Endothelial cell of umbilical vein (primary cell): Measurements from ENCODE around the gene RRAGD. TPM values are rescaled to one million over a fixed set of nuclear protein-coding genes. Genes with fewer than 3 reads are reported as not detected.

ENCODE experiments used
- BruUV-seq: library from RNA; stranded (reverse); fragments of 400-500 nt; replicated peaks from 2 replicates; lab custom pipeline; 2021; lab: Mats Ljungman, UMichigan
- CTCF ChIA-PET: fragments of 300-600, 350-600 bp; sonication (Branson Sonifier 250); formaldehyde crosslinking; loops from one replicate; lab custom pipeline; 2021; ENCODE audit warnings: antibody characterized with exemption, inconsistent platforms; lab: Charles Lee
- POLR2A ChIA-PET: fragments of 300-600, 350-600 bp; sonication (Branson Sonifier 250); formaldehyde crosslinking; loops from one replicate; lab custom pipeline; 2021; ENCODE audit warnings: antibody characterized with exemption, inconsistent platforms; lab: Charles Lee
- DNase-seq: peaks from one replicate; pipeline ENCODE4 v3.0.0-alpha.2; 2011; ENCODE audit warnings: low read depth, low spot score
- FAIRE-seq: peaks from 2 replicates; lab custom pipeline; 2011; peaks lifted over from hg19 to GRCh38; lab: Jason Lieb, UNC
- H2AFZ ChIP-seq: 2 replicates; pipeline ENCODE4 v1.6.0; 2012; ENCODE audit warnings: low read depth, low read length, control low read depth, inconsistent platforms
- H3K27ac ChIP-seq: 2 replicates; pipeline ENCODE4 v1.5.1; 2011; ENCODE audit warnings: low read depth, mild to moderate bottlenecking, control low read depth, low read length, moderate library complexity; ENCODE audit not compliant: insufficient read depth
- H3K27me3 ChIP-seq, 2 experiments: 2 replicates each; pipeline versions ENCODE4 v1.6.0 to v1.6.1; 2011; ENCODE audit warnings: low read length in 2 of 2, mixed read lengths in 1 of 2; ENCODE audit not compliant: control insufficient read depth in 2 of 2, insufficient read depth in 2 of 2
- H3K36me3 ChIP-seq, 2 experiments: 2 replicates in 1 of 2; 3 replicates in 1 of 2; pipeline ENCODE4 v1.5.1; 2011; ENCODE audit warnings: low read length in 2 of 2, mild to moderate bottlenecking in 1 of 2, moderate library complexity in 1 of 2; ENCODE audit not compliant: control insufficient read depth in 2 of 2, insufficient read depth in 2 of 2; ENCODE audit errors: extremely low read depth in 1 of 2
- H3K4me1 ChIP-seq: 3 replicates; pipeline ENCODE4 v1.5.1; 2011; ENCODE audit warnings: mild to moderate bottlenecking, low read length; ENCODE audit not compliant: control insufficient read depth, insufficient read depth; ENCODE audit errors: extremely low read depth
- H3K4me2 ChIP-seq: 2 replicates; pipeline ENCODE4 v1.6.1; 2011; ENCODE audit warnings: low read length, control low read depth, mixed read lengths; ENCODE audit not compliant: insufficient read depth
- H3K4me3 ChIP-seq, 3 experiments: fragments of 200-600 bp in 1 of 3; sonication (generic), shearing (Covaris generic) in 1 of 3; replicated peaks in 1 of 3; 2 replicates each; pipeline ENCODE4 v1.5.1; 2011 to 2016; ENCODE audit warnings: control low read depth in 3 of 3, low read length in 3 of 3, mild to moderate bottlenecking in 2 of 3, inconsistent platforms in 1 of 3, low read depth in 1 of 3, moderate library complexity in 1 of 3; ENCODE audit not compliant: insufficient read depth in 1 of 3
- H3K79me2 ChIP-seq: 2 replicates; pipeline ENCODE4 v1.6.0; 2012; ENCODE audit warnings: low read length, inconsistent platforms; ENCODE audit not compliant: control insufficient read depth, insufficient read depth
- H3K9ac ChIP-seq: replicated peaks from 2 replicates; pipeline ENCODE3; 2011; ENCODE audit warnings: low read length, control low read depth; ENCODE audit not compliant: insufficient read depth; ENCODE audit errors: extremely low read depth
- H3K9me1 ChIP-seq: replicated peaks from 3 replicates; pipeline ENCODE4 v1.6.0; 2011; ENCODE audit warnings: mild to moderate bottlenecking, low read length; ENCODE audit not compliant: control insufficient read depth, insufficient read depth; ENCODE audit errors: extremely low read depth
- H3K9me3 ChIP-seq: replicated peaks from 2 replicates; pipeline ENCODE4 v1.5.1; 2012; ENCODE audit warnings: low read length, inconsistent platforms; ENCODE audit not compliant: control insufficient read depth, insufficient read depth
- H4K20me1 ChIP-seq: replicated peaks from 2 replicates; pipeline ENCODE3; 2011; ENCODE audit warnings: mild to moderate bottlenecking, low read length; ENCODE audit not compliant: control insufficient read depth, insufficient read depth; ENCODE audit errors: extremely low read depth
- EZH2 ChIP-seq: IDR thresholded peaks from 2 replicates; pipeline ENCODE4 v1.6.1; 2012; ENCODE audit warnings: borderline replicate concordance, low read depth, mild to moderate bottlenecking, moderate library complexity, low read length, inconsistent platforms; ENCODE audit not compliant: severe bottlenecking
- FOS ChIP-seq: IDR thresholded peaks from 2 replicates; pipeline ENCODE4 v1.6.1; 2011; ENCODE audit warnings: mild to moderate bottlenecking, low read length, moderate library complexity, borderline replicate concordance; ENCODE audit not compliant: insufficient read depth
- GATA2 ChIP-seq: IDR thresholded peaks from 2 replicates; pipeline ENCODE4 v1.7.0; 2011; ENCODE audit warnings: low read depth, mild to moderate bottlenecking, moderate library complexity, mixed read lengths, low read length; ENCODE audit not compliant: insufficient read length, insufficient read depth
- JUN ChIP-seq: IDR thresholded peaks from 2 replicates; pipeline ENCODE4 v1.6.1; 2011; ENCODE audit warnings: borderline replicate concordance, low read depth; ENCODE audit not compliant: insufficient read length, insufficient read depth
- MYC ChIP-seq: IDR thresholded peaks from one replicate; pipeline ENCODE4 v1.6.1; 2011; ENCODE audit warnings: mild to moderate bottlenecking, low read depth, low read length
- POLR2A ChIP-seq: IDR thresholded peaks from 2 replicates; pipeline ENCODE4 v1.6.1; 2012; ENCODE audit warnings: low read depth, mild to moderate bottlenecking, control low read depth, low read length
- POLR2AphosphoS5 ChIP-seq: IDR thresholded peaks from 2 replicates; pipeline ENCODE4 v1.6.1; 2012; ENCODE audit warnings: low read depth, mild to moderate bottlenecking, control low read depth, low read length, moderate library complexity; ENCODE audit not compliant: insufficient read depth
- dilution Hi-C: fragments of 300-500 bp; cut with MboI; formaldehyde crosslinking; loops from one replicate; pipeline ENCODE4 v1.15.0; 2019; ENCODE audit warnings: low sequenced_read_pairs; ENCODE audit not compliant: extremely low pct_ligation_motif_present
- intact Hi-C: fragments of 100-400 bp; cut with micrococcal nuclease; formaldehyde crosslinking; loops from one replicate; pipeline ENCODE4 v1.10.0; 2022
- polyA plus RNA-seq, 4 experiments: library from polyadenylated mRNA; depleted of rRNA in 3 of 4; stranded (reverse) in 3 of 4; unstranded in 1 of 4; fragments of >200 nt; gene quantifications; 2 replicates each; pipeline versions ENCODE4 v1.2.1 to v1.2.3, GENCODE V29; 2011 to 2012; ENCODE audit warnings: missing spikeins in 1 of 4
- total RNA-seq: library from RNA; stranded (reverse); gene quantifications from 2 replicates; pipeline ENCODE4 v1.2.3, GENCODE V29; 2021
- TF ChIP-seq, protein P1 (sequence below): IDR thresholded peaks from 2 replicates; pipeline ENCODE4 v1.6.1; 2011; ENCODE audit not compliant: insufficient read depth, insufficient read length
- TF ChIP-seq, protein P2 (sequence below), 2 donors: IDR thresholded peaks; 1 replicate in 1 of 2; 2 replicates in 1 of 2; pipeline ENCODE4 v1.5.1; 2011; ENCODE audit warnings: low read length in 2 of 2, mild to moderate bottlenecking in 2 of 2, moderate library complexity in 2 of 2, control low read depth in 1 of 2, inconsistent platforms in 1 of 2, low read depth in 1 of 2; ENCODE audit not compliant: insufficient read depth in 1 of 2; ENCODE audit errors: extremely low read depth in 1 of 2

Gene RRAGD
- total and polyA plus RNA-seq, 2 donors (not counting 3 experiments of a cell fraction or from before 2014, with no cell fraction given) = 0.07 to 2.0 TPM

DNA sequence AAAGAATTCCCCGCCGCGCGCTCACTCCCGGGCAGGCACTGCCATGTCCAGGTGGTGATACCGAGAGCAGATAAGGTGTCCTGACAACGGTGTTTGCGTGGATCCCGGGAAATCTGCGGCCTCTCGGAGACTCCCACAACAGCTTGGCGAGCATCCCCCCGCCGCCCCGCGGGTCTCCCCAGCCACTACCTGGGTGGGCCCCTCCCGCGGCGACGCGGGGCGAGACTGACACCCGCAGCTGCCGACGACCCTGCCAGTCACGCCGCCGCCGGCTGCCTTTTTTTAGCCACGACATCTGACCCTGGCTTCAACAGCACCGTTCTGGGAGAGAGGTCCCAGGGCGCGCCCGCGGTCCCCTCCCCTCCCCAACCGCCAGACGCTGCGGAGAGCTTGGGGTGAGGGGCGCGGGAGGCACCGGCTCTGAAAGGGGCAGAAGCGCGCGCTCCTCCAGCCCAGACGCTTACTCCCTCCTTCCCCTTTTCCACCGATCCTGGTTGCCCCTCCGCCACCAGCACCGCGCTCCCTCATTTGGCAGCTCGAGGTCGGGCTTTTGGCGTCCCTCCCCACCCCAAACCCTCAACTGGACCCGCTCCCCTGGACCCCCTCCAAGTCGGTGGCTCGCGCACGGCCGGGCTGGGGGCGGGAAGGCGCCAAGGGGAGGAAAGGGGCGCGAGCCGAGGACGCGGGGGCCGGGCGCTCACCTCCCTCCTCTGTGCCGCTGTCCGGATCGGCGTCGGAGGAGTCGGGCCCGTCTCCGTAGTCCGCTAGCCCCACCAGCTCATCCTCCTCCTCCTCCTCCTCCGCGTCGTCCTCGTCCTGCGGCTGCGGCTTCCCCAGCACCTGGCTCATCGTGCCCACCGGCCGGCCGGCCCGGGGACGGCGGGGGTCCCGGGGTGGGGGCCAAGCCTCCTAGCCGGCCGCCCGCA is 665 bp downstream of the RRAGD start:
- Histone ChIP-seq H3K27me3 (peaks cover 51 to 58% of the 10 kb centered on the region in 2 experiments), H3K79me2 (no peaks in the 10 kb centered on the region), H3K9me3 (no peaks in the 10 kb centered on the region), H3K27ac (no peak overlapping the region), H3K4me1 (peaks cover 8% of the 10 kb centered on the region), H3K9ac (no peak overlapping the region), H3K9me1 (no peaks in the 10 kb centered on the region), H4K20me1 (no peaks in the 10 kb centered on the region), H3K36me3 (no peaks in the 10 kb centered on the region), H3K4me2 (peak overlapping the region; percentile 34), H2AFZ (peak overlapping the region; percentile 59), H3K4me3 (peak overlapping the region; percentile 28 to 38 (median 34))
- POLR2A ChIA-PET = interaction anchor here (0.6 kb wide), 1 partner anchor 90 kb away, joined by 10 read pairs; no protein-coding TSS in a partner anchor
- intact Hi-C loops (loop anchor here (1.0 kb wide), 1 partner anchor 39 kb away; no protein-coding TSS in a partner anchor), dilution Hi-C loops (no loop called here)
- FAIRE-seq = no peak
- no TSS peak for BruUV-seq
- CTCF ChIA-PET = interaction anchor here (0.5 to 1.7 kb wide), 5 partner anchors 21 to 61 kb away, joined by 3 to 7 read pairs (median 3); no protein-coding TSS in a partner anchor
- TF ChIP-seq POLR2AphosphoS5 (no peak), EZH2 (peak; percentile 93)
- DNase-seq = no peak

DNA sequence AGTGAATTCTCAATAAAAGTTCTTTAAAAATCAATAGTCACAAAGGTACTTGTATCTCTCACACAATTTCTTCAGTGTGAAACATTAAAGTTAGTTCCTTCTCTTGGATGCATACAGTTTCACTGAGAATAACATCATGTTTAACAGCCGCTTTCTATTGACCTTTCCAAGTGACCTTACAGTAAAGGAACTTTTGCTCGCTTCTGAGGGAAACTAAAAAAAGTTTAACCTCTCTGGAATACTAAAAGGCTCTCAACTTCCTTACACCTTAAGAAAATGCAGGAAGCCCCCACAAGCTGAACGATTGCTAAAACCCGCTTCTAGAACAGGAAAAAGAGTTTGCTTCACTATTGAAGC is 1.3 kb downstream of the RRAGD start:
- Histone ChIP-seq H3K4me1 (peaks cover 8% of the 10 kb centered on the region), H3K27me3 (peaks cover 52 to 54% of the 10 kb centered on the region in 2 experiments), H3K4me3 (peak overlapping the region in 1 of 3 experiments; percentile 26), H3K27ac (no peak overlapping the region), H3K9me1 (no peaks in the 10 kb centered on the region), H4K20me1 (no peaks in the 10 kb centered on the region), H3K4me2 (peak overlapping the region; percentile 34), H3K9ac (no peak overlapping the region), H3K79me2 (no peaks in the 10 kb centered on the region), H3K9me3 (no peaks in the 10 kb centered on the region), H3K36me3 (no peaks in the 10 kb centered on the region), H2AFZ (no peak overlapping the region)
- no peak for FAIRE-seq
- BruUV-seq = no TSS peak
- intact Hi-C loops = loop anchor here (1.0 kb wide), 1 partner anchor 38 kb away; no protein-coding TSS in a partner anchor
- DNase-seq = no peak
- POLR2A ChIA-PET = interaction anchor here (0.6 kb wide), 1 partner anchor 90 kb away, joined by 10 read pairs; no protein-coding TSS in a partner anchor
- dilution Hi-C loops = no loop called here
- TF ChIP-seq GATA2 (no peak), FOS (no peak), POLR2AphosphoS5 (no peak), JUN (no peak), EZH2 (no peak), POLR2A (no peak), MYC (no peak)
- TF ChIP-seq, protein P1, sequence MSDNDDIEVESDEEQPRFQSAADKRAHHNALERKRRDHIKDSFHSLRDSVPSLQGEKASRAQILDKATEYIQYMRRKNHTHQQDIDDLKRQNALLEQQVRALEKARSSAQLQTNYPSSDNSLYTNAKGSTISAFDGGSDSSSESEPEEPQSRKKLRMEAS = no peak
- TF ChIP-seq, protein P2, sequence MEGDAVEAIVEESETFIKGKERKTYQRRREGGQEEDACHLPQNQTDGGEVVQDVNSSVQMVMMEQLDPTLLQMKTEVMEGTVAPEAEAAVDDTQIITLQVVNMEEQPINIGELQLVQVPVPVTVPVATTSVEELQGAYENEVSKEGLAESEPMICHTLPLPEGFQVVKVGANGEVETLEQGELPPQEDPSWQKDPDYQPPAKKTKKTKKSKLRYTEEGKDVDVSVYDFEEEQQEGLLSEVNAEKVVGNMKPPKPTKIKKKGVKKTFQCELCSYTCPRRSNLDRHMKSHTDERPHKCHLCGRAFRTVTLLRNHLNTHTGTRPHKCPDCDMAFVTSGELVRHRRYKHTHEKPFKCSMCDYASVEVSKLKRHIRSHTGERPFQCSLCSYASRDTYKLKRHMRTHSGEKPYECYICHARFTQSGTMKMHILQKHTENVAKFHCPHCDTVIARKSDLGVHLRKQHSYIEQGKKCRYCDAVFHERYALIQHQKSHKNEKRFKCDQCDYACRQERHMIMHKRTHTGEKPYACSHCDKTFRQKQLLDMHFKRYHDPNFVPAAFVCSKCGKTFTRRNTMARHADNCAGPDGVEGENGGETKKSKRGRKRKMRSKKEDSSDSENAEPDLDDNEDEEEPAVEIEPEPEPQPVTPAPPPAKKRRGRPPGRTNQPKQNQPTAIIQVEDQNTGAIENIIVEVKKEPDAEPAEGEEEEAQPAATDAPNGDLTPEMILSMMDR (IDR thresholded peaks at IDR 0.05; ENCODE audit: extremely low read depth in 1 of 2, insufficient read depth in 1 of 2, low read depth in 1 of 2, low read length in 2 of 2) = no peak
- CTCF ChIA-PET = interaction anchor here (0.9 to 1.7 kb wide), 2 partner anchors 22 to 39 kb away, joined by 3 to 7 read pairs; no protein-coding TSS in a partner anchor
